ENCODE data around the gene IGFBP5. TPM values are rescaled to one million over a fixed set of nuclear protein-coding genes. Genes with fewer than 3 reads are reported as not detected.
A peak's percentile ranks its signal among the peaks of the same experiment; 100 is the strongest.

The IGFBP5 gene
- total RNA-seq, 2 donors from 2014 or later, result 162 to 319 TPM

GRCh38 chr2:216633616-216634369 lies 61.6 kb downstream of the IGFBP5 start:
- intact Hi-C loops (cut with DNase I), result loop anchor here (2.0 to 5.0 kb wide), 3 partner anchors 31 to 101 kb away; no protein-coding TSS in a partner anchor
- Histone ChIP-seq H3K27me3 (replicated peaks; ENCODE audit: insufficient read depth) (no peaks in the 10 kb centered on the region), H3K4me1 (replicated peaks) (no peaks in the 10 kb centered on the region), H3K4me3 (peak overlapping the region; percentile 57 to 60), H3K9me3 (no peaks in the 10 kb centered on the region), H3K36me3 (no peaks in the 10 kb centered on the region), H3K27ac (peak overlapping the region; percentile 16 to 61)
- under 1% methylated on average over 24 of the region's 71 CpGs for WGBS
- no peak for DNase-seq (ENCODE audit: low spot score)
- TF ChIP-seq POLR2AphosphoS5 (IDR thresholded peaks at IDR 0.05) (no peak), POLR2A (IDR thresholded peaks at IDR 0.05) (no peak)
- TF ChIP-seq, protein P1, sequence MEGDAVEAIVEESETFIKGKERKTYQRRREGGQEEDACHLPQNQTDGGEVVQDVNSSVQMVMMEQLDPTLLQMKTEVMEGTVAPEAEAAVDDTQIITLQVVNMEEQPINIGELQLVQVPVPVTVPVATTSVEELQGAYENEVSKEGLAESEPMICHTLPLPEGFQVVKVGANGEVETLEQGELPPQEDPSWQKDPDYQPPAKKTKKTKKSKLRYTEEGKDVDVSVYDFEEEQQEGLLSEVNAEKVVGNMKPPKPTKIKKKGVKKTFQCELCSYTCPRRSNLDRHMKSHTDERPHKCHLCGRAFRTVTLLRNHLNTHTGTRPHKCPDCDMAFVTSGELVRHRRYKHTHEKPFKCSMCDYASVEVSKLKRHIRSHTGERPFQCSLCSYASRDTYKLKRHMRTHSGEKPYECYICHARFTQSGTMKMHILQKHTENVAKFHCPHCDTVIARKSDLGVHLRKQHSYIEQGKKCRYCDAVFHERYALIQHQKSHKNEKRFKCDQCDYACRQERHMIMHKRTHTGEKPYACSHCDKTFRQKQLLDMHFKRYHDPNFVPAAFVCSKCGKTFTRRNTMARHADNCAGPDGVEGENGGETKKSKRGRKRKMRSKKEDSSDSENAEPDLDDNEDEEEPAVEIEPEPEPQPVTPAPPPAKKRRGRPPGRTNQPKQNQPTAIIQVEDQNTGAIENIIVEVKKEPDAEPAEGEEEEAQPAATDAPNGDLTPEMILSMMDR (IDR thresholded peaks at IDR 0.05), result no peak

- Histone ChIP-seq H3K27me3 (replicated peaks; ENCODE audit: insufficient read depth) (no peaks in the 10 kb centered on the region), H3K4me1 (replicated peaks) (no peaks in the 10 kb centered on the region), H3K9me3 (no peaks in the 10 kb centered on the region), H3K36me3 (no peaks in the 10 kb centered on the region), H3K4me3 (peak within 1 kb of the TSS; percentile 57 to 60), H3K27ac (peak within 1 kb of the TSS; percentile 54 to 61)
- DNase-seq (ENCODE audit: low spot score), result peak; percentile 24
- 2% methylated on average over 51 of the region's 70 CpGs for WGBS
- peak; percentile 17 for TF ChIP-seq POLR2AphosphoS5 (IDR thresholded peaks at IDR 0.05)
- TF ChIP-seq, protein P1 (IDR thresholded peaks at IDR 0.05), result no peak
- TF ChIP-seq POLR2A (IDR thresholded peaks at IDR 0.05), result peak; percentile 14
- intact Hi-C loops (cut with DNase I), result loop anchor here (2.0 to 5.0 kb wide), 3 partner anchors 32 to 101 kb away; no protein-coding TSS in a partner anchor
Measured at GRCh38 chr2:216632952-216633615, 62.3 kb downstream of the IGFBP5 start, which contains the start of gene IGFBP2. Gene IGFBP2, plus strand, starts transcription at chr2:216633420. Its CDS starts 104 bp downstream, at chr2:216633524.

DNA sequence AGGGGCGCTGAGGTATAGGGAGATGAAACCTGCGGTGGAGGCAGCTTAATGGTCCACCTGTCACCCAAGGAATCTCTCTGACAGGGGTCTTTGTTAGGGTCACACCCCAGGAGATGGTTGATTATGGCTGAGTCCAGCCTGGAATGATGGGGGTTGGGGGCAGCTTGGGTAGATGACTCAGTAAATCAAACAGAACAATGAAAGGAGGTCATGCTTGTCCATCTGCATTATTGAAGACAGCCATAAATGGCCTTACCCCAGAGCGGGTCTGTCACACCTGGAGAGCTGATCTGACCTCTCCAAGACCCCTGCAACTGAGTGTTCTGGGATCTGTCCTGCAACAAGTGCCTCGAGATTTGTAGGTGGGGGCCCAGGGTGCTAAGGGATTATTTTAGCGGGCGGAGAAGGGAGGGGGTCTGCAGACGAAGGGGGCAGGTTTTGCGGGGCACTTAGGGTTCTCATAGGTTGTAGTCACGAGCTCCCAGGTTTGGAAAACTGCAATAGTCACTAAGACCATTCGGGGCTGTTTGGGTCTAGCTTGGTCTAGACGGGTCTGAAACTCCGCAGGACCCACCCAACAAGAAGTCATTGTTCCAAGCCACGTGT lies 62.9 kb downstream of the IGFBP5 start:
- DNase-seq (ENCODE audit: low spot score), result no peak
- Histone ChIP-seq H3K27ac (peak overlapping the region in 1 of 2 donors; percentile 48), H3K4me3 (no peak overlapping the region), H3K27me3 (replicated peaks; ENCODE audit: insufficient read depth) (no peaks in the 10 kb centered on the region), H3K4me1 (replicated peaks) (no peaks in the 10 kb centered on the region), H3K36me3 (no peaks in the 10 kb centered on the region), H3K9me3 (no peaks in the 10 kb centered on the region)
- 58% methylated on average over 13 of the region's 13 CpGs for WGBS
- TF ChIP-seq POLR2AphosphoS5 (IDR thresholded peaks at IDR 0.05) (no peak), POLR2A (IDR thresholded peaks at IDR 0.05) (no peak)
- TF ChIP-seq, protein P1 (IDR thresholded peaks at IDR 0.05), result no peak
- intact Hi-C loops (cut with DNase I), result loop anchor here (2.0 to 5.0 kb wide), 3 partner anchors 32 to 100 kb away; no protein-coding TSS in a partner anchor

GRCh38 chr2:216629784-216630183 lies 65.6 kb downstream of the IGFBP5 start:
- Histone ChIP-seq H3K27me3 (replicated peaks; ENCODE audit: insufficient read depth) (no peaks in the 10 kb centered on the region), H3K4me3 (no peak overlapping the region), H3K36me3 (no peaks in the 10 kb centered on the region), H3K4me1 (replicated peaks) (no peaks in the 10 kb centered on the region), H3K9me3 (no peaks in the 10 kb centered on the region), H3K27ac (no peak overlapping the region)
- TF ChIP-seq, protein P1 (IDR thresholded peaks at IDR 0.05), result no peak
- TF ChIP-seq POLR2AphosphoS5 (IDR thresholded peaks at IDR 0.05) (no peak), POLR2A (IDR thresholded peaks at IDR 0.05) (no peak)
- intact Hi-C loops (cut with DNase I), result loop anchor here (5.0 kb wide), 2 partner anchors 32 to 97 kb away; no protein-coding TSS in a partner anchor
- WGBS, result 78% methylated on average over 4 of the region's 4 CpGs
- DNase-seq (ENCODE audit: low spot score), result no peak
